Suprapubic skin (tissue), 4 donors: ENCODE data around the gene TNIP3. TPM values are rescaled to one million over a fixed set of nuclear protein-coding genes. Genes with fewer than 3 reads are reported as not detected.

Source experiments
- DNase-seq, 2 donors: peaks; one replicate each; pipeline ENCODE4 v3.0.0-alpha.2; 2019; ENCODE audit warnings: low spot score in 2 of 2
- H3K27ac ChIP-seq: fragments of 200-600 bp; sonication (generic); one replicate; pipeline ENCODE4 v1.5.1; 2019
- H3K27me3 ChIP-seq: fragments of 200-600 bp; sonication (generic); one replicate; pipeline ENCODE4 v1.5.1; 2019
- H3K36me3 ChIP-seq: fragments of 200-600 bp; sonication (generic); one replicate; pipeline ENCODE4 v1.5.1; 2019
- H3K4me1 ChIP-seq: fragments of 200-600 bp; sonication (generic); one replicate; pipeline ENCODE4 v1.5.1; 2019
- H3K4me3 ChIP-seq: fragments of 200-600 bp; sonication (generic); one replicate; pipeline ENCODE4 v1.5.1; 2019; ENCODE audit warnings: mild to moderate bottlenecking
- H3K9me3 ChIP-seq: fragments of 200-600 bp; sonication (generic); one replicate; pipeline ENCODE4 v1.5.1; 2019
- EP300 ChIP-seq: sonication (generic); formaldehyde crosslinking; IDR thresholded peaks from one replicate; pipeline ENCODE4 v1.6.1; 2017; ENCODE audit warnings: antibody characterized with exemption
- POLR2A ChIP-seq, 2 donors: fragments of 450-650 bp; IDR thresholded peaks; one replicate each; pipeline ENCODE4 v1.6.1; 2017; ENCODE audit warnings: antibody characterized with exemption in 2 of 2, mild to moderate bottlenecking in 2 of 2, moderate library complexity in 2 of 2
- POLR2AphosphoS5 ChIP-seq, 3 donors: sonication (generic); formaldehyde crosslinking; IDR thresholded peaks; one replicate each; pipeline ENCODE4 v1.6.1; 2017; ENCODE audit warnings: antibody characterized with exemption in 3 of 3
- WGBS: methylation state at CpG from one replicate; pipeline ENCODE4 v1.1.5; 2018; 5-methylcytosine and 5-hydroxymethylcytosine counted together
- total RNA-seq, 4 donors: library from RNA; depleted of rRNA; stranded (reverse); fragments of >200 nt; gene quantifications; one replicate each; pipeline ENCODE4 v1.1.0, GENCODE V29; 2016
- TF ChIP-seq, protein P1 (sequence below), 2 donors: fragments of 200-600 bp in 1 of 2; fragments of 450-650 bp in 1 of 2; sonication (generic) in 1 of 2; IDR thresholded peaks; one replicate each; pipeline ENCODE4 v1.5.1; 2016 to 2019; ENCODE audit warnings: antibody characterized with exemption in 2 of 2, mild to moderate bottlenecking in 1 of 2, moderate library complexity in 1 of 2

Gene TNIP3
- total RNA-seq, 4 donors from 2014 or later, result not detected

DNA sequence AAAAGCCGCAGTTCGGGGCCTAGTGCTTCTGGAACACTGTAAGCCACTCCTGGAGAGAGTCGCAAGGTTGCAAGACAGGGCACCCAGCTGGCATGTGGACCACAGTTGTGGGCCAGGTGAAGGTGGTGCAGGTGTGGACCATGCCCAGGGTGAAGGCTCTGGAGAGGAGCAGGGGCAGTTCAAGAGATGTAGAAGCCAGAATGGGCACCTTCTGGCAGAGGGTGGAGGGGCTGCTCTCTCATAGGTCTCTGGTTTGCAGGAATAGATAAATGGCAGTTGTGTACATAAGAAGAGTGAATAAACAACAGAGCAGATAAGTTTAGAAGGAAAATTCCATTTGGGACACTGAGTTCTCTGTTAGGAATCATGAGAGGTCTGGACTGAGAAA lies 38.6 kb downstream of the TNIP3 start:
- Histone ChIP-seq H3K27ac (no peak overlapping the region), H3K27me3 (no peaks in the 10 kb centered on the region), H3K36me3 (no peaks in the 10 kb centered on the region), H3K9me3 (no peaks in the 10 kb centered on the region), H3K4me3 (no peak overlapping the region), H3K4me1 (no peaks in the 10 kb centered on the region)
- WGBS, result 97% methylated on average over 3 of the region's 3 CpGs
- TF ChIP-seq POLR2AphosphoS5 (IDR thresholded peaks at IDR 0.05) (no peak), EP300 (no peak), POLR2A (IDR thresholded peaks at IDR 0.05) (no peak)
- TF ChIP-seq, protein P1, sequence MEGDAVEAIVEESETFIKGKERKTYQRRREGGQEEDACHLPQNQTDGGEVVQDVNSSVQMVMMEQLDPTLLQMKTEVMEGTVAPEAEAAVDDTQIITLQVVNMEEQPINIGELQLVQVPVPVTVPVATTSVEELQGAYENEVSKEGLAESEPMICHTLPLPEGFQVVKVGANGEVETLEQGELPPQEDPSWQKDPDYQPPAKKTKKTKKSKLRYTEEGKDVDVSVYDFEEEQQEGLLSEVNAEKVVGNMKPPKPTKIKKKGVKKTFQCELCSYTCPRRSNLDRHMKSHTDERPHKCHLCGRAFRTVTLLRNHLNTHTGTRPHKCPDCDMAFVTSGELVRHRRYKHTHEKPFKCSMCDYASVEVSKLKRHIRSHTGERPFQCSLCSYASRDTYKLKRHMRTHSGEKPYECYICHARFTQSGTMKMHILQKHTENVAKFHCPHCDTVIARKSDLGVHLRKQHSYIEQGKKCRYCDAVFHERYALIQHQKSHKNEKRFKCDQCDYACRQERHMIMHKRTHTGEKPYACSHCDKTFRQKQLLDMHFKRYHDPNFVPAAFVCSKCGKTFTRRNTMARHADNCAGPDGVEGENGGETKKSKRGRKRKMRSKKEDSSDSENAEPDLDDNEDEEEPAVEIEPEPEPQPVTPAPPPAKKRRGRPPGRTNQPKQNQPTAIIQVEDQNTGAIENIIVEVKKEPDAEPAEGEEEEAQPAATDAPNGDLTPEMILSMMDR (IDR thresholded peaks at IDR 0.05), result no peak
- DNase-seq, result no peak

DNA sequence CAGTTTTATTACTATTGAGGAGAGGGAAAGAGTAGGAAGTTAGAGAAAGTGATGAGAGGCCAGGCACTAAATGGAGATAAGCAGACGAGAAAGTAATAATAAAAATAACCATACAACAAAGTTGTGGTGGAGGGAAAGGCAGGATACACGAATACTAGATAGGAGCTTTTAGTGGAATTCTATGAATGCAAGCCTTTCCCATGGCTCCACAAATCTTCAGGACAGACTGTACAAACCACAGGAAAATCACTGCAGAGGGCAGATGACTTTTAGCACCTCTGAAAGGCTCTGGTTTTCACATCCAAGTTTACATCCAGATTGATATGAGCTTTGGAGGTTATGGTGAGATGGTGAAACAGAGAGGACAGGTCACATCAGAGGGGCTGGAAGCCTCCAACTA lies 41.5 kb downstream of the TNIP3 start:
- WGBS, result 64% methylated on average over 2 of the region's 2 CpGs
- Histone ChIP-seq H3K4me3 (no peak overlapping the region), H3K9me3 (no peaks in the 10 kb centered on the region), H3K27me3 (no peaks in the 10 kb centered on the region), H3K4me1 (no peaks in the 10 kb centered on the region), H3K36me3 (no peaks in the 10 kb centered on the region), H3K27ac (no peak overlapping the region)
- no peak for TF ChIP-seq EP300
- TF ChIP-seq, protein P1 (IDR thresholded peaks at IDR 0.05), result no peak
- TF ChIP-seq POLR2A (IDR thresholded peaks at IDR 0.05), result no peak
- TF ChIP-seq POLR2AphosphoS5 (IDR thresholded peaks at IDR 0.05), result no peak
- DNase-seq, result no peak

DNA sequence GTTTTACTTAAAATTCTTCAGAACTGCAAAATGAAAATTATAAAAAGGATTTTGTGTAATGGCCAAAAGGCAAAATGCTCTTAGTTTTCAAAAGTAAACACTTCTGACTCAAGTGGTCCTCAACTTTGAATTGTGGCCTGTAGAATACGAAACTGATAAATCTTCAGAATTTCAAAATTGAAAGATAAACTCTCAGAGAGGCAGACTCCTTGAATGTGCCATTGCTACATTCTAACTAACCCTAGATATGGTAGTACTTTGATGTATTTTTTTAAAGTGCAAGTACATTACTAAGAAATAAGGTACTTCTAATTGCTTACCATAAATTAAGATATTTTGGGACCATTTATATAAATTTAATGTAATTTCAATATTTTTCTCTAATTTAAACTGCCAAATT lies 44.4 kb downstream of the TNIP3 start:
- WGBS, result 94% methylated on average over 1 of the region's 1 CpG
- no peak overlapping the region for H3K27ac ChIP-seq
- TF ChIP-seq POLR2A (IDR thresholded peaks at IDR 0.05) (no peak), POLR2AphosphoS5 (IDR thresholded peaks at IDR 0.05) (no peak), EP300 (no peak)
- TF ChIP-seq, protein P1 (IDR thresholded peaks at IDR 0.05), result no peak
- no peaks in the 10 kb centered on the region for H3K9me3 ChIP-seq
- no peaks in the 10 kb centered on the region for H3K36me3 ChIP-seq
- H3K4me1 ChIP-seq, result no peaks in the 10 kb centered on the region
- no peak overlapping the region for H3K4me3 ChIP-seq
- DNase-seq, result no peak
- no peaks in the 10 kb centered on the region for H3K27me3 ChIP-seq

DNA sequence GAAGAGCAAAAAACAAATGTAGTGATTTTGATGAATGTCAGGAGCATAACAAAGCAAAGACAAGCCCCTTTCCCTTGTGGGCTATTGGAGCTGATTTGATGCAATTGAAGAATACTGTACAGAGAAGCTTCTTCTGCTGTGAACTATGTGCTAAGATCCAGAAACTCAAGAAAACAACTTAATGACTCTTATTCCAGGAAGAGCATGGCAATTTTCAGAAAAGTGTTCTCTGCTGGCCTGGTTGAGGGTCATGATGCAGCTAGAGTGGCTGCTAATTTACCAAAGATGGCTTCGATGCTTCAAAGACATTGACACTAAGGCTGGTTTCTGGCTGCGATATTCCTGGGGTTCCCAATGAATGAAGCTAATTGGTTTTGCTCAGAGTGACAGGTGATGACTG lies 45.8 kb downstream of the TNIP3 start:
- no peak overlapping the region for H3K27ac ChIP-seq
- H3K4me1 ChIP-seq, result no peaks in the 10 kb centered on the region
- no peaks in the 10 kb centered on the region for H3K9me3 ChIP-seq
- WGBS, result 65% methylated on average over 2 of the region's 2 CpGs
- H3K27me3 ChIP-seq, result no peaks in the 10 kb centered on the region
- TF ChIP-seq EP300 (no peak), POLR2A (IDR thresholded peaks at IDR 0.05) (no peak), POLR2AphosphoS5 (IDR thresholded peaks at IDR 0.05) (no peak)
- TF ChIP-seq, protein P1 (IDR thresholded peaks at IDR 0.05), result no peak
- no peak for DNase-seq
- no peaks in the 10 kb centered on the region for H3K36me3 ChIP-seq
- H3K4me3 ChIP-seq, result no peak overlapping the region

DNA sequence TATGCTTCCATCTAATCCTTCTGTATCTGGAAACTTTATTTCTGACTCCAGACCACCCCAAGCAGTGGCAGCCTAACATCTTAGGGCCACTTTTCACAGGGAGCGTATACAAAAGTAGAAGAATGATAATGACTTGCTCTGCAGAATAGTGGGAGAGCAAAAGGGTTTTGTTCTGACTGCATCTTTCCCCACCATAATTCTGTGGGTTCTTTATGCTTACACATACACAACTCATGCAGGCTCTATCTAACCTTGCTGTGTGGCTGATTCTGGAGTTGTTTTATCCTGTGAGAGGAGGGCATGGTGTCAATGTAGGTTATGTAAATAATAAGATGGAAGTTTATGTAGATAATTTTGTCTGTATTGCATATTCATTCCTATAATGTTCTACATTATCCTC lies 49.4 kb downstream of the TNIP3 start:
- TF ChIP-seq EP300, result no peak
- no peak for TF ChIP-seq POLR2AphosphoS5 (IDR thresholded peaks at IDR 0.05)
- TF ChIP-seq, protein P1 (IDR thresholded peaks at IDR 0.05), result no peak
- no peak for TF ChIP-seq POLR2A (IDR thresholded peaks at IDR 0.05)
- no peak overlapping the region for H3K4me3 ChIP-seq
- H3K27me3 ChIP-seq, result no peaks in the 10 kb centered on the region
- H3K27ac ChIP-seq, result no peak overlapping the region
- no peak for DNase-seq
- no peaks in the 10 kb centered on the region for H3K9me3 ChIP-seq
- H3K4me1 ChIP-seq, result no peaks in the 10 kb centered on the region
- WGBS, result 80% methylated on average over 1 of the region's 1 CpG
- H3K36me3 ChIP-seq, result no peaks in the 10 kb centered on the region
